RKO (cell line): ENCODE measurements around the gene RUNX1.
A peak's percentile ranks its signal among the peaks of the same experiment; 100 is the strongest.

Experiments used
- DNase-seq: peaks from one replicate; pipeline ENCODE4 v3.0.0-alpha.2; 2016; ENCODE audit warnings: low spot score

The RUNX1 gene

GRCh38 chr21:34880401-34880800, 168.7 kb downstream of the RUNX1 start:
- DNase-seq, result no peak

GRCh38 chr21:34878940-34879339, 170.2 kb downstream of the RUNX1 start:
- no peak for DNase-seq

GRCh38 chr21:34878501-34878900, 170.6 kb downstream of the RUNX1 start:
- DNase-seq, result no peak

GRCh38 chr21:34877485-34878128, 171.5 kb downstream of the RUNX1 start:
- DNase-seq, result no peak

- DNase-seq, result no peak
Measured at GRCh38 chr21:34875830-34876229, 173.3 kb downstream of the RUNX1 start.

- no peak for DNase-seq
Measured at GRCh38 chr21:34874684-34875513, 174.2 kb downstream of the RUNX1 start.

GRCh38 chr21:34871026-34871908, 177.8 kb downstream of the RUNX1 start:
- no peak for DNase-seq

- no peak for DNase-seq
Measured at GRCh38 chr21:34870246-34870645, 178.9 kb downstream of the RUNX1 start.

GRCh38 chr21:34869545-34869944, 179.6 kb downstream of the RUNX1 start:
- no peak for DNase-seq

GRCh38 chr21:34867785-34868184, 181.3 kb downstream of the RUNX1 start:
- no peak for DNase-seq

GRCh38 chr21:34865400-34866241, 183.5 kb downstream of the RUNX1 start:
- DNase-seq, result no peak

GRCh38 chr21:34864370-34865149, 184.5 kb downstream of the RUNX1 start:
- DNase-seq, result no peak

- DNase-seq, result no peak
Measured at GRCh38 chr21:34862951-34863350, 186.2 kb downstream of the RUNX1 start.

- no peak for DNase-seq
Measured at GRCh38 chr21:34861258-34861657, 187.8 kb downstream of the RUNX1 start.

GRCh38 chr21:34859976-34860653, 189.0 kb downstream of the RUNX1 start:
- DNase-seq, result no peak

GRCh38 chr21:34858559-34858958, 190.5 kb downstream of the RUNX1 start:
- DNase-seq, result no peak

- peak; percentile 19 for DNase-seq
Measured at GRCh38 chr21:34857874-34858273, 191.2 kb downstream of the RUNX1 start.

- no peak for DNase-seq
Measured at GRCh38 chr21:34857122-34857713, 191.9 kb downstream of the RUNX1 start.

- no peak for DNase-seq
Measured at GRCh38 chr21:34852448-34852847, 196.7 kb downstream of the RUNX1 start.

GRCh38 chr21:34850166-34850690, 198.9 kb downstream of the RUNX1 start:
- DNase-seq, result no peak
